GM12801 (cell line): Measurements from ENCODE around the gene IL2RG.

Experiments
- CTCF ChIP-seq: IDR thresholded peaks from one replicate; pipeline ENCODE4 v1.5.1; 2011; ENCODE audit warnings: control low read depth; ENCODE audit not compliant: insufficient read length; ENCODE audit errors: extremely low read depth

Gene IL2RG

GRCh38 chrX:71148278-71148663 is 36.9 kb upstream of the IL2RG start:
- no peak for TF ChIP-seq CTCF

- no peak for TF ChIP-seq CTCF
Observed at GRCh38 chrX:71147496-71148277, 36.3 kb upstream of the IL2RG start.

GRCh38 chrX:71144651-71145050 is 33.3 kb upstream of the IL2RG start, which contains the start of gene NLGN3:
TSS of gene NLGN3 (plus strand) at chrX:71144841. CDS start at chrX:71147750, 2,909 bp downstream.
- TF ChIP-seq CTCF = no peak

- TF ChIP-seq CTCF = no peak
Observed at GRCh38 chrX:71143508-71143907, 32.1 kb upstream of the IL2RG start.

GRCh38 chrX:71140440-71140839 is 29.1 kb upstream of the IL2RG start:
- TF ChIP-seq CTCF = no peak

- TF ChIP-seq CTCF = no peak
Observed at GRCh38 chrX:71131510-71131909, 20.1 kb upstream of the IL2RG start.

- TF ChIP-seq CTCF = no peak
Observed at GRCh38 chrX:71128915-71129765, 17.8 kb upstream of the IL2RG start.
